Islet of Langerhans (tissue), 1 donor: ENCODE results near the gene DPPA4.
"Not testable (repeated sequence)": the region's sequence is repeated elsewhere in the genome, so short reads cannot be mapped to it uniquely, and the experiment has no call there.

ENCODE experiments used
- FAIRE-seq: peaks from one replicate; lab custom pipeline; 2011; peaks lifted over from hg19 to GRCh38; lab: Jason Lieb, UNC

Gene DPPA4

GRCh38 chr3:109337393-109337792 is at the start of gene DPPA4:
TSS of gene DPPA4 (minus strand) at chr3:109337546. CDS start at chr3:109337517, 29 bp downstream.
- FAIRE-seq, result no peak

- no peak for FAIRE-seq
Observed at GRCh38 chr3:109385442-109386318, 48.3 kb upstream of the DPPA4 start.

- FAIRE-seq, result no peak
Observed at GRCh38 chr3:109384164-109384563, 46.8 kb upstream of the DPPA4 start.

GRCh38 chr3:109382588-109382987 is 45.2 kb upstream of the DPPA4 start:
- FAIRE-seq, result no peak

GRCh38 chr3:109375975-109376374 is 38.6 kb upstream of the DPPA4 start:
- no peak for FAIRE-seq

- not testable (repeated sequence) for FAIRE-seq
Observed at GRCh38 chr3:109374434-109374833, 37.1 kb upstream of the DPPA4 start.

GRCh38 chr3:109373933-109374332 is 36.6 kb upstream of the DPPA4 start:
- FAIRE-seq, result no peak

GRCh38 chr3:109372639-109373038 is 35.3 kb upstream of the DPPA4 start:
- FAIRE-seq, result no peak

GRCh38 chr3:109369510-109369909 is 32.2 kb upstream of the DPPA4 start:
- no peak for FAIRE-seq

- FAIRE-seq, result no peak
Observed at GRCh38 chr3:109364088-109364487, 26.7 kb upstream of the DPPA4 start.

GRCh38 chr3:109363634-109364033 is 26.3 kb upstream of the DPPA4 start:
- no peak for FAIRE-seq

GRCh38 chr3:109362823-109363222 is 25.5 kb upstream of the DPPA4 start:
- no peak for FAIRE-seq

GRCh38 chr3:109358809-109359208 is 21.5 kb upstream of the DPPA4 start:
- FAIRE-seq, result not testable (repeated sequence)

- no peak for FAIRE-seq
Observed at GRCh38 chr3:109356442-109357155, 19.3 kb upstream of the DPPA4 start.

GRCh38 chr3:109355625-109356441 is 18.5 kb upstream of the DPPA4 start:
- no peak for FAIRE-seq

GRCh38 chr3:109353057-109353456 is 15.7 kb upstream of the DPPA4 start:
- FAIRE-seq, result no peak

- no peak for FAIRE-seq
Observed at GRCh38 chr3:109351231-109351630, 13.9 kb upstream of the DPPA4 start.

- no peak for FAIRE-seq
Observed at GRCh38 chr3:109346770-109347295, 9.5 kb upstream of the DPPA4 start.

GRCh38 chr3:109346099-109346498 is 8.8 kb upstream of the DPPA4 start:
- no peak for FAIRE-seq

- FAIRE-seq, result no peak
Observed at GRCh38 chr3:109339714-109340648, 2.6 kb upstream of the DPPA4 start.

- FAIRE-seq, result no peak
Observed at GRCh38 chr3:109339197-109339596, 1.9 kb upstream of the DPPA4 start.
